Thoracic aorta (tissue), 2 donors: ENCODE results near the gene VPS35. TPM values are rescaled to one million over a fixed set of nuclear protein-coding genes. Genes with fewer than 3 reads are reported as not detected.

Experiments used
- ATAC-seq: fragments of 150-250 bp; one replicate; pipeline ENCODE4 v1.8.0; 2017; ENCODE audit warnings: low read depth; ENCODE audit not compliant: insufficient number of reproducible peaks, low FRiP score
- DNase-seq: peaks from one replicate; pipeline ENCODE4 v3.0.0-alpha.2; 2020; ENCODE audit warnings: low spot score
- H3K27ac ChIP-seq, 2 donors: fragments of 200-600 bp; sonication (generic); 1 replicate in 1 of 2; 2 replicates in 1 of 2; pipeline ENCODE4 v1.5.1; 2016; ENCODE audit warnings: mild to moderate bottlenecking in 2 of 2, moderate library complexity in 2 of 2
- H3K27me3 ChIP-seq: fragments of 200-600 bp; sonication (generic); replicated peaks from 2 replicates; pipeline ENCODE4 v1.6.0; 2016; ENCODE audit warnings: mild to moderate bottlenecking; ENCODE audit not compliant: insufficient read depth
- H3K36me3 ChIP-seq: fragments of 200-600 bp; sonication (generic); one replicate; pipeline ENCODE4 v1.5.1; 2016
- H3K4me1 ChIP-seq, 2 donors: fragments of 200-600 bp; sonication (generic); 1 replicate in 1 of 2; 2 replicates in 1 of 2; pipeline versions ENCODE4 v1.5.1 to v1.6.0; 2016; ENCODE audit warnings: low read depth in 2 of 2, mild to moderate bottlenecking in 1 of 2; ENCODE audit not compliant: control insufficient read depth in 1 of 2
- H3K4me3 ChIP-seq: fragments of 200-600 bp; sonication (generic); 2 replicates; pipeline ENCODE4 v1.5.1; 2016; ENCODE audit warnings: mild to moderate bottlenecking
- H3K9me3 ChIP-seq: fragments of 200-600 bp; sonication (generic); 2 replicates; pipeline ENCODE4 v1.5.1; 2016
- total RNA-seq, 2 donors: library from RNA; depleted of rRNA; stranded (reverse); fragments of >200 nt; gene quantifications; one replicate each; pipeline versions ENCODE4 v1.1.0 to v1.2.3, GENCODE V29; 2016
- TF ChIP-seq, protein P1 (sequence below): fragments of 200-600 bp; sonication (generic); IDR thresholded peaks from one replicate; pipeline ENCODE4 v1.5.1; 2019; ENCODE audit warnings: antibody characterized with exemption

The VPS35 gene
- total RNA-seq, 2 donors from 2014 or later: 32.9 to 69.9 TPM

DNA sequence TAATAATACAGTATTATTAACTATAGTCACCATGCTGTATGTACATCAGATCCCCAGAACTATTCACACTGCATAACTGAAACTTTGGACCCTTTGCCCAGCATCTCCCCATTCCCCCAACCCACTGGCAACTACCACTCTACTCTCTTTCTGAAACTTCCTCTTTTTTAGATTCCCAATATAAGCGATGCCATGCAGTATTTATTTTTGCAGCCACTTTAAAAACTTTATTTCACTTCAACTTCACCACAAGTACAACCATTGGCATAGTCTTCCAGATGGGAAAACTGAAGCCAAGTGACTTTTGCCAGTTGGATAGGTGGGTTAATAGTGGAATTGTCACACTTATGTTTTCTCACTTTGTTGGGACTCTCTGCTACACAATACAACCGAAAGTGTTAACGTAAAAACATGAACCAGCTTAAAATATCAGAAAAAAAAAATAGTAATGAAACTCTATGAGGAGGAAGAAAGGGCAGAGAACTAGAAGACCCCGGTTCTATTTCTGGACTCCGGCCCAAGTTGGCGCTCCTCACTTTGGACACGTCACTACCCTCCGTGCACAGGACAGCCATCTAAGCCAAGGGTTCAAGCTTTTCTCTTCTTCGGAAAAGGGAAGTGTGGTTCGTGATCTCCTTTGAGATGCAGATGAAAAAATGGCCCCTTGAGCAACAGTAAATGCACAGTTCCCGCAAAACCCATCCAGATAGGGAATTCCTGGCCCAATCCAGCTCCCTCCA is 68.5 kb downstream of the VPS35 start:
- no peaks in the 10 kb centered on the region for H3K36me3 ChIP-seq
- no peak for DNase-seq
- TF ChIP-seq, protein P1, sequence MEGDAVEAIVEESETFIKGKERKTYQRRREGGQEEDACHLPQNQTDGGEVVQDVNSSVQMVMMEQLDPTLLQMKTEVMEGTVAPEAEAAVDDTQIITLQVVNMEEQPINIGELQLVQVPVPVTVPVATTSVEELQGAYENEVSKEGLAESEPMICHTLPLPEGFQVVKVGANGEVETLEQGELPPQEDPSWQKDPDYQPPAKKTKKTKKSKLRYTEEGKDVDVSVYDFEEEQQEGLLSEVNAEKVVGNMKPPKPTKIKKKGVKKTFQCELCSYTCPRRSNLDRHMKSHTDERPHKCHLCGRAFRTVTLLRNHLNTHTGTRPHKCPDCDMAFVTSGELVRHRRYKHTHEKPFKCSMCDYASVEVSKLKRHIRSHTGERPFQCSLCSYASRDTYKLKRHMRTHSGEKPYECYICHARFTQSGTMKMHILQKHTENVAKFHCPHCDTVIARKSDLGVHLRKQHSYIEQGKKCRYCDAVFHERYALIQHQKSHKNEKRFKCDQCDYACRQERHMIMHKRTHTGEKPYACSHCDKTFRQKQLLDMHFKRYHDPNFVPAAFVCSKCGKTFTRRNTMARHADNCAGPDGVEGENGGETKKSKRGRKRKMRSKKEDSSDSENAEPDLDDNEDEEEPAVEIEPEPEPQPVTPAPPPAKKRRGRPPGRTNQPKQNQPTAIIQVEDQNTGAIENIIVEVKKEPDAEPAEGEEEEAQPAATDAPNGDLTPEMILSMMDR: no peak
- peak overlapping the region; percentile 73 for H3K4me3 ChIP-seq
- H3K27ac ChIP-seq: no peak overlapping the region
- no peaks in the 10 kb centered on the region for H3K27me3 ChIP-seq
- H3K9me3 ChIP-seq: no peaks in the 10 kb centered on the region
- ATAC-seq: no peak
- H3K4me1 ChIP-seq: peaks cover 0 to 8% of the 10 kb centered on the region in 2 donors

DNA sequence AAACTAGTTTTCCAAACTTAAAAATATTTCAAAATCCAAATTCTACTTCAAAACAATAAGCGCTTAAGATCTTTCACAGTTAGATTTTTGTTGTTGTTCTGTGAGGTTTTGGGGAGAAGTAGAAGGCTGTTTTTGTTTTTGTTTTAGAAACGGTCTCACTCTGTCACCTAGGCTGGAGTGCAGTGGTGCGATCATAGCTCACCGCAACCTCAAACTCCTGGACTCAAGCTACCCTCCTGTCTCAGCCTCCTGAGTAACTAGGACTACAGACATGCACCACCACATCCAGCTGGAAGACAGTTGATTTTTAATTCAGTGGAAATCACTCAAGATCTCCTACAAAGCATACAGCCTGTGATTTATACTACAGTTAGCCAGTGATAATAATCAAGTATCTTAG is 70.5 kb downstream of the VPS35 start:
- no peak overlapping the region for H3K4me3 ChIP-seq
- TF ChIP-seq, protein P1: no peak
- DNase-seq: no peak
- no peaks in the 10 kb centered on the region for H3K36me3 ChIP-seq
- H3K4me1 ChIP-seq: peaks cover 0 to 8% of the 10 kb centered on the region in 2 donors
- H3K27me3 ChIP-seq: no peaks in the 10 kb centered on the region
- H3K9me3 ChIP-seq: no peaks in the 10 kb centered on the region
- no peak for ATAC-seq
- no peak overlapping the region for H3K27ac ChIP-seq

DNA sequence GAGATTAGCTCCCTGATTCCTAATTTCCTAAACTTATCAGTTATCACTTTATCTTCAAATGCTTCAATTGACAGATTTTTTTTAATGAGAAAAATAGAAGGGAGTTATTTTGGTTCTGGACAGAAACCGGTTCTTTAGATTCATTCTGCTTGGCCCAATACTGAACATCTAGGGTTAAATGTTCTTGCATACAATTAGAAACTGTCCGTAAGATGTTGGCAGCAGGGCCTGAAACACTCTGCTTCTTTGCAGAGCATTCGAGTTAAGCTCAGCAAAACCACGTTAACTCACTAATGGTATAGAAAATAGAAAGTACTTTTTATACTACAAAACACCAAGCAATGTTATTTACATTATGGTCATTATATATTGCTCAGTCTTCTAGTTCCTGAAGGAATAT is 75.0 kb downstream of the VPS35 start:
- no peaks in the 10 kb centered on the region for H3K27me3 ChIP-seq
- TF ChIP-seq, protein P1: no peak
- H3K4me1 ChIP-seq: no peaks in the 10 kb centered on the region
- ATAC-seq: no peak
- no peak overlapping the region for H3K4me3 ChIP-seq
- no peaks in the 10 kb centered on the region for H3K36me3 ChIP-seq
- no peak overlapping the region for H3K27ac ChIP-seq
- no peaks in the 10 kb centered on the region for H3K9me3 ChIP-seq
- no peak for DNase-seq

DNA sequence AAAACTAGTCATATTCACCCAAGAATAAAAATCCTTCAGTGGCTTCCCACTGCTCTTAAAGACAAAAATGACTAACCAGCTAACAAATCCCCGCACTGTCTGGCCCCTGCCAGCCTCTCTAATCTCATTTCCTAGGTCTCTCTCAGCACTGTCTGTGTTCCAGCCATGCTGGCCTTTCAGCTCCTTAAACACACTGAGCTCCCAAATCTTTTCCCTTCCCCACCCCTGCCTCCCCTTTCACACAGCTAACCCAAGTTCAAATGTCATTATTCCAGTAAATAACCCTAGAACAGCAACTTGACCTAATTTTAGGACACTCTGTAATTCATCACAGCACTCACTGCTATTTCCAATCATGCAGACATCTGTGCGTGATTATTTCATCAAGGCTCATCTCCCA is 75.6 kb downstream of the VPS35 start:
- DNase-seq (no peak), ATAC-seq (no peak)
- TF ChIP-seq, protein P1: no peak
- Histone ChIP-seq H3K9me3 (no peaks in the 10 kb centered on the region), H3K27me3 (no peaks in the 10 kb centered on the region), H3K36me3 (no peaks in the 10 kb centered on the region), H3K4me1 (no peaks in the 10 kb centered on the region), H3K4me3 (no peak overlapping the region), H3K27ac (no peak overlapping the region)

DNA sequence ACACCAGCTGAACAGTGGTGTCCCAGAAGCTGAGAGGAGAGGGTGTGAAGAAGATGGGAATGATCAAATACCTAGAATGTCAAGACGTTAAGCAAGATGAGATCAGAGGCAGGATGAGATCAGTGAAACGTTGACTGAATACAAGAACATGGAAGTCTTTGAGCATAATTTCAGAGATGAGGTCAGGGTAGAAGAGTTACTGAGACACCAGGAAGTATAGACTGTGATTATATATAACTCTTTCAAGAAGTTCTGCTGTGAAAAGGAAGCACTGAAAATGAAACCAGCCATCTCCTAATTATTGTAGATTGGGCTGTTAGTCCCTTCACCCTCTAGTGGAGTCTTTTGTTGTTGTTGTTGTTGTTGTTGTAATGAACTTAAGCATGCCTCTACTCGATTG is 76.9 kb downstream of the VPS35 start:
- Histone ChIP-seq H3K4me1 (no peaks in the 10 kb centered on the region), H3K9me3 (no peaks in the 10 kb centered on the region), H3K4me3 (no peak overlapping the region), H3K27me3 (no peaks in the 10 kb centered on the region), H3K27ac (no peak overlapping the region), H3K36me3 (no peaks in the 10 kb centered on the region)
- TF ChIP-seq, protein P1: no peak
- DNase-seq (no peak), ATAC-seq (no peak)
